ENCODE results near the gene EPHA2. TPM values are rescaled to one million over a fixed set of nuclear protein-coding genes. Genes with fewer than 3 reads are reported as not detected.
A peak's percentile ranks its signal among the peaks of the same experiment; 100 is the strongest.

Gene EPHA2
- total RNA-seq, 4 donors from 2014 or later = 30.0 to 66.9 (median 35.9) TPM

GRCh38 chr1:16129921-16130543 lies 25.8 kb downstream of the EPHA2 start:
- H3K4me3 ChIP-seq = no peak overlapping the region
- H3K9me3 ChIP-seq = no peaks in the 10 kb centered on the region
- H3K36me3 ChIP-seq = peaks cover 0 to 100% (median 10%) of the 10 kb centered on the region in 3 donors
- H3K27ac ChIP-seq = peak overlapping the region in 1 of 4 donors; percentile 70
- 83 to 86% methylated on average over 15 of the region's 16 CpGs for WGBS, 2 donors
- no peaks in the 10 kb centered on the region for H3K27me3 ChIP-seq
- no peak for DNase-seq (ENCODE audit: low spot score in 2 of 2)
- peaks cover 0 to 39% (median 4%) of the 10 kb centered on the region in 4 donors for H3K4me1 ChIP-seq
- TF ChIP-seq CTCF (IDR thresholded peaks at IDR 0.05) (no peak), POLR2A (IDR thresholded peaks at IDR 0.05) (no peak), EP300 (IDR thresholded peaks at IDR 0.05) (no peak)

GRCh38 chr1:16129316-16129715 lies 26.6 kb downstream of the EPHA2 start:
- DNase-seq (ENCODE audit: low spot score in 2 of 2) = no peak
- Histone ChIP-seq H3K27me3 (no peaks in the 10 kb centered on the region), H3K4me1 (peaks cover 0 to 47% (median 4%) of the 10 kb centered on the region in 4 donors), H3K27ac (peak overlapping the region in 2 of 4 donors; percentile 59 to 70), H3K9me3 (no peaks in the 10 kb centered on the region), H3K4me3 (no peak overlapping the region), H3K36me3 (peaks cover 0 to 100% (median 10%) of the 10 kb centered on the region in 3 donors)
- no peak for TF ChIP-seq CTCF (IDR thresholded peaks at IDR 0.05)
- WGBS, 2 donors = 76 to 77% methylated on average over 16 to 19 of the region's 19 CpGs

GRCh38 chr1:16128338-16128741 lies 27.5 kb downstream of the EPHA2 start:
- Histone ChIP-seq H3K4me1 (peaks cover 0 to 56% (median 4%) of the 10 kb centered on the region in 4 donors), H3K9me3 (no peaks in the 10 kb centered on the region), H3K27me3 (no peaks in the 10 kb centered on the region), H3K4me3 (no peak overlapping the region), H3K27ac (peak overlapping the region in 3 of 4 donors; percentile 17 to 70 (median 62)), H3K36me3 (peaks cover 0 to 95% (median 10%) of the 10 kb centered on the region in 3 donors)
- no peak for DNase-seq (ENCODE audit: low spot score in 2 of 2)
- WGBS, 2 donors = 42 to 44% methylated on average over 6 of the region's 6 CpGs
- TF ChIP-seq EP300 (IDR thresholded peaks at IDR 0.05) = peak in 1 of 2 donors; percentile 50
- no peak for TF ChIP-seq POLR2A (IDR thresholded peaks at IDR 0.05)

- H3K4me1 ChIP-seq = peaks cover 0 to 62% (median 4%) of the 10 kb centered on the region in 4 donors
- 59 to 61% methylated on average over 16 to 17 of the region's 17 CpGs for WGBS, 2 donors
- H3K27ac ChIP-seq = peak overlapping the region in 2 of 4 donors; percentile 62 to 70
- no peak for TF ChIP-seq POLR2A (IDR thresholded peaks at IDR 0.05)
- no peak for TF ChIP-seq EP300 (IDR thresholded peaks at IDR 0.05)
- no peak for TF ChIP-seq CTCF (IDR thresholded peaks at IDR 0.05)
- H3K36me3 ChIP-seq = peaks cover 0 to 90% (median 10%) of the 10 kb centered on the region in 3 donors
- no peaks in the 10 kb centered on the region for H3K9me3 ChIP-seq
- H3K27me3 ChIP-seq = no peaks in the 10 kb centered on the region
- DNase-seq (ENCODE audit: low spot score in 2 of 2) = no peak
- no peak overlapping the region for H3K4me3 ChIP-seq
Measured at GRCh38 chr1:16127676-16128337, 28.1 kb downstream of the EPHA2 start.

GRCh38 chr1:16126743-16127515 lies 28.9 kb downstream of the EPHA2 start:
- Histone ChIP-seq H3K9me3 (no peaks in the 10 kb centered on the region), H3K27ac (peak overlapping the region in 2 of 4 donors; percentile 45 to 70), H3K4me3 (no peak overlapping the region), H3K4me1 (peaks cover 0 to 70% (median 7%) of the 10 kb centered on the region in 4 donors), H3K36me3 (peaks cover 0 to 81% (median 4%) of the 10 kb centered on the region in 3 donors), H3K27me3 (no peaks in the 10 kb centered on the region)
- WGBS, 2 donors = 84 to 87% methylated on average over 10 to 12 of the region's 12 CpGs
- DNase-seq (ENCODE audit: low spot score in 2 of 2) = no peak
- TF ChIP-seq EP300 (IDR thresholded peaks at IDR 0.05) (no peak), POLR2A (IDR thresholded peaks at IDR 0.05) (no peak), CTCF (IDR thresholded peaks at IDR 0.05) (no peak)

Data from tibial nerve (tissue), 4 donors.